ENCODE measurements around the gene KRT79. TPM values are rescaled to one million over a fixed set of nuclear protein-coding genes. Genes with fewer than 3 reads are reported as not detected.
A peak's percentile ranks its signal among the peaks of the same experiment; 100 is the strongest.

The KRT79 gene
- total RNA-seq, 1 donor from 2014 or later: not detected

GRCh38 chr12:52824741-52825410 lies 9.2 kb downstream of the KRT79 start:
- TF ChIP-seq, protein P1, sequence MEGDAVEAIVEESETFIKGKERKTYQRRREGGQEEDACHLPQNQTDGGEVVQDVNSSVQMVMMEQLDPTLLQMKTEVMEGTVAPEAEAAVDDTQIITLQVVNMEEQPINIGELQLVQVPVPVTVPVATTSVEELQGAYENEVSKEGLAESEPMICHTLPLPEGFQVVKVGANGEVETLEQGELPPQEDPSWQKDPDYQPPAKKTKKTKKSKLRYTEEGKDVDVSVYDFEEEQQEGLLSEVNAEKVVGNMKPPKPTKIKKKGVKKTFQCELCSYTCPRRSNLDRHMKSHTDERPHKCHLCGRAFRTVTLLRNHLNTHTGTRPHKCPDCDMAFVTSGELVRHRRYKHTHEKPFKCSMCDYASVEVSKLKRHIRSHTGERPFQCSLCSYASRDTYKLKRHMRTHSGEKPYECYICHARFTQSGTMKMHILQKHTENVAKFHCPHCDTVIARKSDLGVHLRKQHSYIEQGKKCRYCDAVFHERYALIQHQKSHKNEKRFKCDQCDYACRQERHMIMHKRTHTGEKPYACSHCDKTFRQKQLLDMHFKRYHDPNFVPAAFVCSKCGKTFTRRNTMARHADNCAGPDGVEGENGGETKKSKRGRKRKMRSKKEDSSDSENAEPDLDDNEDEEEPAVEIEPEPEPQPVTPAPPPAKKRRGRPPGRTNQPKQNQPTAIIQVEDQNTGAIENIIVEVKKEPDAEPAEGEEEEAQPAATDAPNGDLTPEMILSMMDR (conservative IDR thresholded peaks at IDR 0.05): no peak
- no peaks in the 10 kb centered on the region for H3K36me3 Mint-ChIP-seq
- H3K4me1 Mint-ChIP-seq (ENCODE audit: unreplicated experiment): peaks cover 11% of the 10 kb centered on the region
- H3K9me3 Mint-ChIP-seq: no peaks in the 10 kb centered on the region
- H3K4me3 Mint-ChIP-seq: no peak overlapping the region
- no peak for DNase-seq (ENCODE audit: extremely low spot score, unreplicated experiment)
- peaks cover 25% of the 10 kb centered on the region for H3K27me3 Mint-ChIP-seq
- H3K27ac Mint-ChIP-seq: no peak overlapping the region

DNA sequence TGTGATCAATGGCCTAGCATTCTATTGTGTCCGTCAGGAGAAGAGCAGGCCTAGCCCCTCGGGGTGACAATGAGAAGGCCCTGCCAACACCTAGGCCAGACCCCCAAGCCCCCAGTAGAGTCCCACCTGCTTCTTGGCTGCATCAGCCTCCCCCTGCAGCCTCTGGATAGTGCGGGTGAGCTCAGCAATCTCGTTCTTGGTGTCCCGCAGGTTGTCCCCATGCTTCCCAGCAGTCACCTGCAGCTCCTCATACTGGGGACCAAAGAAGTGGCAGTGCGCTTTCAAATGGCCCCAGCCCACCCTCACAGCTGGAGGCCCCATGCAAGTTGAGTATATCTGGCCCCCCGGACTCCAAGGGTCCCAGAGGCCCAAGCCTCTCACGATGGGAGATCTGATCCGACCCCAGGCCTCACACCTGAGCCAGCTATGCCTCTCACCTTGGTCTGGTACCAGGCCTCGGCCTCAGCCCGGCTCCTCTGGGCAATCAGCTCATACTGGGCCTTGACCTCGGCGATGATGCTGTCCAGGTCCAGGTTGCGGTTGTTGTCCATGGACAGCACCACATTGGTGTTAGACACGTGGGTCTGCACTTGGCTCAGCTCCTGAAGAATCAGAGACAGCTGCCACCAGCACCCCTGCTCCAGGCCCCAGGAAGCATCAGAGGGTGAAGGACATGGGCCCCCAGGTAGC lies 10.2 kb downstream of the KRT79 start:
- no peaks in the 10 kb centered on the region for H3K36me3 Mint-ChIP-seq
- peaks cover 11% of the 10 kb centered on the region for H3K4me1 Mint-ChIP-seq (ENCODE audit: unreplicated experiment)
- DNase-seq (ENCODE audit: extremely low spot score, unreplicated experiment): no peak
- no peak overlapping the region for H3K4me3 Mint-ChIP-seq
- H3K27me3 Mint-ChIP-seq: peaks cover 20% of the 10 kb centered on the region
- TF ChIP-seq, protein P1 (conservative IDR thresholded peaks at IDR 0.05): no peak
- H3K27ac Mint-ChIP-seq: no peak overlapping the region
- H3K9me3 Mint-ChIP-seq: no peaks in the 10 kb centered on the region

GRCh38 chr12:52822771-52823510 lies 11.2 kb downstream of the KRT79 start:
- peaks cover 21% of the 10 kb centered on the region for H3K27me3 Mint-ChIP-seq

GRCh38 chr12:52821826-52822660 lies 12.1 kb downstream of the KRT79 start:
- Mint-ChIP-seq H3K4me3 (no peak overlapping the region), H3K9me3 (no peaks in the 10 kb centered on the region), H3K27me3 (peaks cover 26% of the 10 kb centered on the region), H3K36me3 (no peaks in the 10 kb centered on the region), H3K27ac (no peak overlapping the region), H3K4me1 (ENCODE audit: unreplicated experiment) (peaks cover 15% of the 10 kb centered on the region)
- no peak for DNase-seq (ENCODE audit: extremely low spot score, unreplicated experiment)
- TF ChIP-seq, protein P1 (conservative IDR thresholded peaks at IDR 0.05): no peak

More at GRCh38 chr12:52822771-52823510, 11.2 kb downstream of the KRT79 start:
- Mint-ChIP-seq H3K4me3 (no peak overlapping the region), H3K4me1 (ENCODE audit: unreplicated experiment) (peaks cover 15% of the 10 kb centered on the region), H3K36me3 (no peaks in the 10 kb centered on the region), H3K27ac (no peak overlapping the region), H3K9me3 (no peaks in the 10 kb centered on the region)
- TF ChIP-seq, protein P1 (conservative IDR thresholded peaks at IDR 0.05): no peak
- no peak for DNase-seq (ENCODE audit: extremely low spot score, unreplicated experiment)

DNA sequence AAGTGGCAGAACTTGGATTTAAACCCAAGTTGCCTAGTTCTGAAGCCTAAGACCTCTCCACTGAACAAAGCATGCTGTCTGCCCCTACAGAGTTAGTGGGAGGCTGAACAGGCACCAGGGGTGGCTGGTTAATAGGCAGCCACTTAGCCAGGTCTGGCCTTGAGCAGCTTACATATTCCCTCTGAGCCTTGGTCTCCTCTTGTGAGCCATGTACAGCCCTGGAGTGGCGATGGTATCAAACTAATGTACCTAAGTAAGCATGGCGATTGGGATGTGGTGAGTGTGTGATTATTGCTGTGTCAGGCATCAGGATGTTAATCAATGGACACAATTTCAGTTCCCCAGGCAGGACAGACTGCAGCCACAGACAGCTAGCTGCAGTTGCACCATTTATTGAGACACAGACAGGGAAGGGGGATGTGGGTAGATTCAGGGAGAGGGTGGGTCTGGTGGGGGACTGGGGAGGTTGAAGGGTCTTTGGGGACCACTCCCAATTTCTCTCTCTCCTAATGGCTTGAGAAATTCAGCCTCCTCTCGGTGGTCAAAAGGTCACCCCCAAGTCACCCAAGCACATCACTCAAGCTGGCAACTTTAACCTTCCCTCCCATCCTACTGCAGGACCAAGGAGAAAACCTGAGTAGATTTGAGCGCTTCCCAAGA lies 12.9 kb downstream of the KRT79 start:
- Mint-ChIP-seq H3K36me3 (no peaks in the 10 kb centered on the region), H3K4me3 (no peak overlapping the region), H3K27ac (peak overlapping the region; percentile 36), H3K9me3 (no peaks in the 10 kb centered on the region), H3K27me3 (peaks cover 26% of the 10 kb centered on the region), H3K4me1 (ENCODE audit: unreplicated experiment) (peaks cover 15% of the 10 kb centered on the region)
- DNase-seq (ENCODE audit: extremely low spot score, unreplicated experiment): no peak
- TF ChIP-seq, protein P1 (conservative IDR thresholded peaks at IDR 0.05): no peak
